ENCODE results near the gene TINCR.

Gene TINCR

GRCh38 chr19:5560156-5560555 lies 7.6 kb downstream of the TINCR start:
- Histone ChIP-seq H3K36me3 (ENCODE audit: control insufficient read depth, insufficient read depth, low read length) (no peaks in the 10 kb centered on the region), H3K9me3 (ENCODE audit: control insufficient read depth, low read length) (no peaks in the 10 kb centered on the region), H3K27me3 (ENCODE audit: control insufficient read depth, insufficient read depth, low read length, poor library complexity, severe bottlenecking) (no peaks in the 10 kb centered on the region), H3K4me1 (ENCODE audit: control insufficient read depth, insufficient read depth, low read length) (peaks cover 15% of the 10 kb centered on the region), H3K27ac (ENCODE audit: insufficient read depth, low read depth, low read length, poor library complexity, severe bottlenecking) (no peak overlapping the region), H3K4me3 (ENCODE audit: insufficient read depth, low read depth, low read length) (no peak overlapping the region)
- 80 to 81% methylated on average over 19 of the region's 19 CpGs for WGBS, 2 experiments

- no peak overlapping the region for H3K4me3 ChIP-seq (ENCODE audit: insufficient read depth, low read depth, low read length)
- WGBS, 2 experiments: 69 to 79% methylated on average over 3 of the region's 3 CpGs
- H3K36me3 ChIP-seq (ENCODE audit: control insufficient read depth, insufficient read depth, low read length): no peaks in the 10 kb centered on the region
- H3K9me3 ChIP-seq (ENCODE audit: control insufficient read depth, low read length): no peaks in the 10 kb centered on the region
- no peak overlapping the region for H3K27ac ChIP-seq (ENCODE audit: insufficient read depth, low read depth, low read length, poor library complexity, severe bottlenecking)
- H3K27me3 ChIP-seq (ENCODE audit: control insufficient read depth, insufficient read depth, low read length, poor library complexity, severe bottlenecking): no peaks in the 10 kb centered on the region
- H3K4me1 ChIP-seq (ENCODE audit: control insufficient read depth, insufficient read depth, low read length): peaks cover 15% of the 10 kb centered on the region
These were observed 8.0 kb downstream of the TINCR start for GRCh38 chr19:5559804-5560133.

GRCh38 chr19:5558101-5558621 lies 9.6 kb downstream of the TINCR start:
- H3K4me1 ChIP-seq (ENCODE audit: control insufficient read depth, insufficient read depth, low read length): peaks cover 15% of the 10 kb centered on the region
- WGBS, 2 experiments: 81 to 83% methylated on average over 2 of the region's 2 CpGs
- no peaks in the 10 kb centered on the region for H3K9me3 ChIP-seq (ENCODE audit: control insufficient read depth, low read length)
- no peaks in the 10 kb centered on the region for H3K36me3 ChIP-seq (ENCODE audit: control insufficient read depth, insufficient read depth, low read length)
- no peak overlapping the region for H3K4me3 ChIP-seq (ENCODE audit: insufficient read depth, low read depth, low read length)
- H3K27me3 ChIP-seq (ENCODE audit: control insufficient read depth, insufficient read depth, low read length, poor library complexity, severe bottlenecking): no peaks in the 10 kb centered on the region
- no peak overlapping the region for H3K27ac ChIP-seq (ENCODE audit: insufficient read depth, low read depth, low read length, poor library complexity, severe bottlenecking)

DNA sequence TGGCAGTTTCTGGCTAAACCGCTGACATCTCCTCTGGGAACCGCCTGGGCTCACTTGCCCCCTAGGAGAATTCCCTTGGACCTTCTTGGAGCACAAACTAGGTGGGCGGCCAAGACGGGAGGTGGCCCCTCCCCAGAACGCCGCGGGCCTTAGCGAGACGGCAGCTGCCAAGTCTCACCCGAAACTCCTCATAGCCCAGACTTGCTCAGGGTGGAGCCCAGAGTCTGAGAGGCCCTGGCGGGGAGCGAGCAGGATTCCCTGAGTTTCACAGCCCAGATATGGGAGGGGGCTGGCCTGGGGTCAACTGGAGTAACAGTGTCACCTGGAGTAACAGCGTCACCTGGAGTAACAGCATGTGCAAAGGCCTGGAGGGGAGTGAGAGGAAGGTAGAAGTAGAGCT lies 10.1 kb downstream of the TINCR start:
- Histone ChIP-seq H3K27ac (ENCODE audit: insufficient read depth, low read depth, low read length, poor library complexity, severe bottlenecking) (no peak overlapping the region), H3K4me1 (ENCODE audit: control insufficient read depth, insufficient read depth, low read length) (peaks cover 15% of the 10 kb centered on the region), H3K9me3 (ENCODE audit: control insufficient read depth, low read length) (no peaks in the 10 kb centered on the region), H3K4me3 (ENCODE audit: insufficient read depth, low read depth, low read length) (no peak overlapping the region), H3K27me3 (ENCODE audit: control insufficient read depth, insufficient read depth, low read length, poor library complexity, severe bottlenecking) (no peaks in the 10 kb centered on the region), H3K36me3 (ENCODE audit: control insufficient read depth, insufficient read depth, low read length) (no peaks in the 10 kb centered on the region)
- 87 to 92% methylated on average over 13 of the region's 13 CpGs for WGBS, 2 experiments

DNA sequence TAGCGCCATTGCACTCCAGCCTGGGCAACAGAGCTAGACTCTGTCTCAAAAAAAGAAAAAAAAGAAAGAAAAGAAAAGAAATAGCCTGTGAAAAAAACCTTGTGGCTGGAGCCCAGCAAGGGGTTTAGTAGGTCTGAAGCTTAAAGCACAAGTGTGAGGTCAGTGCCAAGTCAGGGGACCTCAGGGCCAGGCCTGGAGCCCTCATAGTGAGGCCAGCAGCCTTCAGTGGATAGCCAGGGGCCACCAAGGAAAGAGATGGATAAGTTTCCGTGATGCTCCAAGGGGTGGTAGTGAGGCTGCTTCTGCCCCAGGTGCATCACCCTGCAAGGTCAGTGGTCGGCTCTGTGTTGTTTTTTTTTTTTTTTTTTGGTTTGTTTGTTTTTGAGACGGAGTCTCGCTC lies 12.9 kb downstream of the TINCR start:
- 75 to 78% methylated on average over 5 of the region's 5 CpGs for WGBS, 2 experiments
- no peaks in the 10 kb centered on the region for H3K9me3 ChIP-seq (ENCODE audit: control insufficient read depth, low read length)

DNA sequence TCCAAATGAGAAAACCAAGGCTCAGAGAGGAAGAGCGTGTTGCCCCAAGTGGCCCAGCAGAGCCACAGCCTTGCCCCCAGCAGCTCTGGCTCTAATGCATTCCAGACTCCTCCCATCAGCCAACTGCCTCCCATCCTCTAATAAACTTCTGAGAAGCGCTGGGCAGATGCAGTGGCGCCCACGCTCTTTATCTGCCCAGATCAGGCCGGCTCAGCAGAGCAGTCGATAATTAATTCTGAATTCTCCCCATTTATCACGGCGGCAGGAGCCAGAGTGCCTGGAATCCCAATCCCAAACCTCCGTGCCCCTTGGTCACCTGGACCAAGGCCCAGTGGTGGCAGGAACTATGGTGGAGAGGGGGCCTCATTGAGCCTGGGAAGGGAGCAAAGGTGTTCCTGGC lies 13.9 kb downstream of the TINCR start:
- Histone ChIP-seq H3K27ac (ENCODE audit: insufficient read depth, low read depth, low read length, poor library complexity, severe bottlenecking) (no peak overlapping the region), H3K9me3 (ENCODE audit: control insufficient read depth, low read length) (no peaks in the 10 kb centered on the region), H3K4me3 (ENCODE audit: insufficient read depth, low read depth, low read length) (no peak overlapping the region), H3K36me3 (ENCODE audit: control insufficient read depth, insufficient read depth, low read length) (no peaks in the 10 kb centered on the region), H3K27me3 (ENCODE audit: control insufficient read depth, insufficient read depth, low read length, poor library complexity, severe bottlenecking) (no peaks in the 10 kb centered on the region), H3K4me1 (ENCODE audit: control insufficient read depth, insufficient read depth, low read length) (no peaks in the 10 kb centered on the region)
- WGBS, 2 experiments: 91 to 92% methylated on average over 9 of the region's 9 CpGs

More for the DNA sequence above, 12.9 kb downstream of the TINCR start:
- H3K4me1 ChIP-seq (ENCODE audit: control insufficient read depth, insufficient read depth, low read length): peaks cover 3% of the 10 kb centered on the region
- no peak overlapping the region for H3K4me3 ChIP-seq (ENCODE audit: insufficient read depth, low read depth, low read length)
- no peaks in the 10 kb centered on the region for H3K36me3 ChIP-seq (ENCODE audit: control insufficient read depth, insufficient read depth, low read length)
- H3K27me3 ChIP-seq (ENCODE audit: control insufficient read depth, insufficient read depth, low read length, poor library complexity, severe bottlenecking): no peaks in the 10 kb centered on the region
- no peak overlapping the region for H3K27ac ChIP-seq (ENCODE audit: insufficient read depth, low read depth, low read length, poor library complexity, severe bottlenecking)

GRCh38 chr19:5547881-5548280 lies 19.9 kb downstream of the TINCR start:
- 44 to 45% methylated on average over 8 of the region's 8 CpGs for WGBS, 2 experiments
- H3K36me3 ChIP-seq (ENCODE audit: control insufficient read depth, insufficient read depth, low read length): no peaks in the 10 kb centered on the region

GRCh38 chr19:5545984-5546383 lies 21.8 kb downstream of the TINCR start:
- Histone ChIP-seq H3K36me3 (ENCODE audit: control insufficient read depth, insufficient read depth, low read length) (no peaks in the 10 kb centered on the region), H3K9me3 (ENCODE audit: control insufficient read depth, low read length) (no peaks in the 10 kb centered on the region), H3K27ac (ENCODE audit: insufficient read depth, low read depth, low read length, poor library complexity, severe bottlenecking) (no peak overlapping the region), H3K4me3 (ENCODE audit: insufficient read depth, low read depth, low read length) (no peak overlapping the region), H3K4me1 (ENCODE audit: control insufficient read depth, insufficient read depth, low read length) (peaks cover 3% of the 10 kb centered on the region), H3K27me3 (ENCODE audit: control insufficient read depth, insufficient read depth, low read length, poor library complexity, severe bottlenecking) (no peaks in the 10 kb centered on the region)
- 89 to 95% methylated on average over 4 of the region's 4 CpGs for WGBS, 2 experiments

More at GRCh38 chr19:5547881-5548280, 19.9 kb downstream of the TINCR start:
- Histone ChIP-seq H3K27me3 (ENCODE audit: control insufficient read depth, insufficient read depth, low read length, poor library complexity, severe bottlenecking) (no peaks in the 10 kb centered on the region), H3K27ac (ENCODE audit: insufficient read depth, low read depth, low read length, poor library complexity, severe bottlenecking) (no peak overlapping the region), H3K9me3 (ENCODE audit: control insufficient read depth, low read length) (no peaks in the 10 kb centered on the region), H3K4me3 (ENCODE audit: insufficient read depth, low read depth, low read length) (no peak overlapping the region), H3K4me1 (ENCODE audit: control insufficient read depth, insufficient read depth, low read length) (peaks cover 3% of the 10 kb centered on the region)

- Histone ChIP-seq H3K27me3 (ENCODE audit: control insufficient read depth, insufficient read depth, low read length, poor library complexity, severe bottlenecking) (no peaks in the 10 kb centered on the region), H3K4me3 (ENCODE audit: insufficient read depth, low read depth, low read length) (no peak overlapping the region), H3K27ac (ENCODE audit: insufficient read depth, low read depth, low read length, poor library complexity, severe bottlenecking) (no peak overlapping the region), H3K4me1 (ENCODE audit: control insufficient read depth, insufficient read depth, low read length) (peaks cover 3% of the 10 kb centered on the region), H3K36me3 (ENCODE audit: control insufficient read depth, insufficient read depth, low read length) (no peaks in the 10 kb centered on the region), H3K9me3 (ENCODE audit: control insufficient read depth, low read length) (no peaks in the 10 kb centered on the region)
- 94 to 95% methylated on average over 5 of the region's 5 CpGs for WGBS, 2 experiments
These were observed 22.7 kb downstream of the TINCR start for GRCh38 chr19:5545051-5545450.

DNA sequence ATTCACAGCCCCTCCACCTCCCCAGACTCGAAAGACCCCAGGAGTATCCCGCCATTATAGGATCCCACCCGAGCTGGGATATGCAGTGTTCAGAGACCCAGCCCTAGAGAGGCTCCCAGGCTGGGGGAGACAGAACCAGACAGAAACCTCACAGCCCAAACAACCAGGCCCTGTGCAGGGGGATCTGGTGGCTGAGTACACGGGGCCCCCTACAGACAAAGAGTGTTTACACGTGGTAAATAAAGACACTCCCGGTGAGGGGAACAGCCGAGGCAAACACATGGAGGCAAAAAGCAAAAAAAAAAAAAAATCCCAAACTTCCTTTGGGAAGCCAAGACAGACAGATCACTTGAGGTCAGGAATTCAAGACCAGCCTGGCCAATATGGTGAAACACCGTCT lies 25.1 kb downstream of the TINCR start:
- 49 to 56% methylated on average over 8 of the region's 8 CpGs for WGBS, 2 experiments

GRCh38 chr19:5541456-5541855 lies 26.3 kb downstream of the TINCR start:
- Histone ChIP-seq H3K27ac (ENCODE audit: insufficient read depth, low read depth, low read length, poor library complexity, severe bottlenecking) (no peak overlapping the region), H3K36me3 (ENCODE audit: control insufficient read depth, insufficient read depth, low read length) (no peaks in the 10 kb centered on the region)
- WGBS, 2 experiments: 95 to 98% methylated on average over 7 of the region's 7 CpGs

More for the DNA sequence above, 25.1 kb downstream of the TINCR start:
- Histone ChIP-seq H3K9me3 (ENCODE audit: control insufficient read depth, low read length) (no peaks in the 10 kb centered on the region), H3K27me3 (ENCODE audit: control insufficient read depth, insufficient read depth, low read length, poor library complexity, severe bottlenecking) (no peaks in the 10 kb centered on the region), H3K4me3 (ENCODE audit: insufficient read depth, low read depth, low read length) (no peak overlapping the region), H3K4me1 (ENCODE audit: control insufficient read depth, insufficient read depth, low read length) (peaks cover 3% of the 10 kb centered on the region), H3K27ac (ENCODE audit: insufficient read depth, low read depth, low read length, poor library complexity, severe bottlenecking) (no peak overlapping the region), H3K36me3 (ENCODE audit: control insufficient read depth, insufficient read depth, low read length) (no peaks in the 10 kb centered on the region)

More at GRCh38 chr19:5541456-5541855, 26.3 kb downstream of the TINCR start:
- Histone ChIP-seq H3K27me3 (ENCODE audit: control insufficient read depth, insufficient read depth, low read length, poor library complexity, severe bottlenecking) (no peaks in the 10 kb centered on the region), H3K4me1 (ENCODE audit: control insufficient read depth, insufficient read depth, low read length) (peaks cover 3% of the 10 kb centered on the region), H3K9me3 (ENCODE audit: control insufficient read depth, low read length) (no peaks in the 10 kb centered on the region), H3K4me3 (ENCODE audit: insufficient read depth, low read depth, low read length) (no peak overlapping the region)

Measured in ectodermal cell (in vitro differentiated cells).